WI38 (cell line): ENCODE data around the gene RNU6-8.

Source experiments
- H3K4me3 ChIP-seq: 2 replicates; pipeline ENCODE4 v1.5.1; 2011; ENCODE audit warnings: low read depth, mild to moderate bottlenecking, control low read depth, low read length
- CTCF ChIP-seq: IDR thresholded peaks from 2 replicates; pipeline ENCODE4 v1.5.1; 2012; ENCODE audit warnings: low read depth, mild to moderate bottlenecking, control low read depth, low read length

Gene RNU6-8

DNA sequence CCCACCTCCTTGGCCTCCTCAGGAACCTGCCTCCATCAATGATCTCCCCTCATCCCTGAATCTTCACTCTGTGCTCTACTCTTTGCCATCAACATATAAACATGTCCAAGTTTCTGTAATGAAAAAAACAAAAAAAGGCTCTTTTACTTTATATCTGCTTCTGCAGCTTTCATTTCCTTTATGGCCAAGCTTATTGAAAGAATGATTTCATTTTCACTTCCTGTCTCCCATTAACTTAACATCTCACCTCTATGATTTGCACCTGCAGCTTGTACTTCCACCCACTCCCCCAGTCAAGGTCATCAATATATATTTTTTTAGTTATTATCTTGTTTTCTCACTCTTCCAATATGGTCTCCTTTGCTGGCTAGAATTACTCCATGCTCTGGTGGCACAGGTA, 16.8 kb downstream of the RNU6-8 start:
- TF ChIP-seq CTCF, result no peak
- no peak overlapping the region for H3K4me3 ChIP-seq

GRCh38 chr14:32185097-32185496, 18.0 kb downstream of the RNU6-8 start:
- no peak for TF ChIP-seq CTCF
- no peak overlapping the region for H3K4me3 ChIP-seq

DNA sequence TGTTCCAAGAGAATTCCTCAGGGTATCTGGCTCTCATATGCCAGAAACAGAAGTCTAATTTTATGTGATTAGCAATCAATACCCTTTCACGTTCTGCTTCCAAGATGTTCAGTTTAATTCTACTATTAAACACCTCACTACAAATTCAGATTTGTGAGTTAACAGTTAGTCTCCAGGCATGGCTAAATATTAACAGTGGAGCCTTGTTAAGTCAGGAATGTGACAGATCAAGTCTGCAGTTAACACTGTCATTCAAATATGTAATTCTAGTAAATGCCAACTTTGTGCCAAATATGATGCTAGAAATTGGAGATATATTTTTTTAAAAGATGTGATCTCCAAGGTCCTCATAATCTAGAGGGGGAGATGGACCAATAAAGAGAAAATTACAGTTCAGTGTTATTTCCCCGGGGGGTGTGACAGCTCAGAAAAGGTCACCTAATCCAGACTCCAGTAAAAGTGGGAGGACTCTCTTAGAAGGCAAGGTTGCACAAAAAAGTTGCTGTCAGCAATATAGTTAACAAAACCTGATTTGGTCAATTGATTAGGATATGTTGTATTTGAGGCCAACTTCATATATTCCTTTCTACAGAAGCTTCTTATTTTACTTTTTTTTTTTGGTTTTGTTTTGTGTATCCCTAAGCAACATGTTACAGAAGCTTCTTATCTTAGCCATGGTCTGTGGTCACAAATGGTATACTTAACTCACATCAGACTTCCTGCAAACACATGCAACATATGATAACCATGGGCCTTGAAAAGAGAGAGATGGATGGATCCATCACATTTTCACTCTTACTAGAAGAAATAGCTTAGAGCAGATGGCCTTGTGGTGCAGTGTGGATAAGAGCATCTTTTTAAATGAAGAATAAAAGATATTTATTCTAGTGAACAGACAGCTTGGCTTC, 19.7 kb downstream of the RNU6-8 start:
- H3K4me3 ChIP-seq, result no peak overlapping the region
- no peak for TF ChIP-seq CTCF

DNA sequence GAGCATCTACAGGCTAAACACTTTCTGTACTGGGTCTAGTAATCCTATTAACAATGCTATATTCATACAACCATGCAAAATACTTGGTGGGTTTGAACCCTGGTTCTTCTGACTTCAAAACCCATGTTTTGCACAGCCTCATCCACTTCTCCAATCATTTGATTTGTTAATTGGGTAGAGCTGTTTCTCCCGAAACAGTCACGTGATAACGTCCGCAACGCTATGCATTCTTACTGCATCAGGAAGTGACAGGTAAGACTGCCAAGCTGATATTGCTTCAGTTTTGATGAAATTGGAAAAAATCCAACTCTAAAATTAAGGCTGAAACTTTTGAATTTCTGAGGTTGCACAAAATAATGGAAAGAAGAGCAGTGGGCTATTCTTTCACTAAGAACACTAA, 31.6 kb downstream of the RNU6-8 start:
- TF ChIP-seq CTCF, result no peak
- H3K4me3 ChIP-seq, result no peak overlapping the region

DNA sequence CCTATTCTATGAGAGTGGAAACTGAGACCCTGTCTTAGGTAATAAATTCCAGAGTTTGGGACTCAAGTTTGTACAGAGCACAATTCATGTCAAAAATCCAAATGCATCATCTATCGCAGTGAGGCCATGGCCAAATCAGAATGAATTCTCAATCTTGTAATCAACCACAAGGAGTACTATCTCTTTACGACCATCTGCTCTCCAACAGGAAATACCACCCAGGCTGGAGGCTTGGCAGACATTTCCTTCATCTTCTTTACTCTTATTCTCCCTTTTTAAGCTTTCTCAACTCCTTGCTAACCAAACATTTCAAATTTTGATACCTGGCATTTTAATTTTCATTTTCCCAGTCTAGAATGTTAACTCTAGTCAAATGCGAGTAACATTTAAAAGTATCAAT, 33.9 kb downstream of the RNU6-8 start:
- H3K4me3 ChIP-seq, result no peak overlapping the region
- TF ChIP-seq CTCF, result no peak

DNA sequence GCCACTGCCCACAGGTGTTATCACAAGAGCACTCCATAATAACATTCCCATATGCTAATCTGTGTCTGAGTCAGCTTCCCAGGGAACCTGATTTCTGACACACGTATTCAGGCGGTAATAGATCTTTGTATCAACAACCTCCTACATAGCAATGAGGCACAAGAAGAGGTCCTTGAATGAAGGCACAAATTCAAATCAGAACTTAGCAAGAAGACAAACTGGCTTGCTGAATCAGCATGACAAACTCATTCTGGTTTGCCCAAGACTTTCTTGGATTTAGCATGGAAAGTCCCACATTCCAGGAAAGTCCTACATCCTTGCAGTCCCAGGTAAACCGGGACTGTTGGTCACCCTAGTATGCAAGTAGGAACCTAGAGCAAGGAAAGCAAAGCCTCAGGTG, 35.2 kb downstream of the RNU6-8 start:
- TF ChIP-seq CTCF, result no peak
- H3K4me3 ChIP-seq, result no peak overlapping the region

- TF ChIP-seq CTCF, result no peak
- no peak overlapping the region for H3K4me3 ChIP-seq
These were observed 36.1 kb downstream of the RNU6-8 start for GRCh38 chr14:32166924-32167323.
